OCI-LY1 (cell line): ENCODE results near the gene NIBAN1.
"Not testable (repeated sequence)": the region's sequence is repeated elsewhere in the genome, so short reads cannot be mapped to it uniquely, and the experiment has no call there.

ENCODE experiments used
- CTCF ChIP-seq: fragments of 200-600 bp; sonication (generic), shearing (Covaris generic); IDR thresholded peaks from 2 replicates; pipeline ENCODE4 v1.5.1; 2017; ENCODE audit warnings: mild to moderate bottlenecking, antibody characterized with exemption, low read length, moderate library complexity, mixed read lengths
- EZH2 ChIP-seq: fragments of 200-600 bp; sonication (generic), shearing (Covaris generic); IDR thresholded peaks from 2 replicates; pipeline ENCODE4 v1.8.0; 2017; ENCODE audit warnings: borderline replicate concordance, mixed run types, mild to moderate bottlenecking, antibody characterized with exemption, low read length, moderate library complexity, mixed read lengths

GRCh38 chr1:185001312-185001880, 27.1 kb upstream of the NIBAN1 start:
- TF ChIP-seq CTCF, EZH2: not testable (repeated sequence)
